ENCODE data around the gene ASH1L.

GRCh38 chr1:155478270-155478852, 84.2 kb downstream of the ASH1L start:
- TF ChIP-seq FOXA1 (IDR thresholded peaks at IDR 0.05), result no peak
- no peak for TF ChIP-seq PKNOX1 (IDR thresholded peaks at IDR 0.05)
- no peak for TF ChIP-seq SP1 (IDR thresholded peaks at IDR 0.05)
- TF ChIP-seq TARDBP (IDR thresholded peaks at IDR 0.05), result no peak
- no peak for TF ChIP-seq FOXM1 (IDR thresholded peaks at IDR 0.05; ENCODE audit: borderline replicate concordance)
- TF ChIP-seq BHLHE40 (IDR thresholded peaks at IDR 0.05; ENCODE audit: borderline replicate concordance), result no peak
- no peak for TF ChIP-seq FOXK2 (IDR thresholded peaks at IDR 0.05)
- TF ChIP-seq SUZ12 (IDR thresholded peaks at IDR 0.05), result no peak
